ENCODE measurements around the gene DERA. TPM values are rescaled to one million over a fixed set of nuclear protein-coding genes. Genes with fewer than 3 reads are reported as not detected.
"Not testable (repeated sequence)": the region's sequence is repeated elsewhere in the genome, so short reads cannot be mapped to it uniquely, and the experiment has no call there.

Gene DERA
- polyA plus RNA-seq, 1 donor from 2014 or later = 29.9 TPM

GRCh38 chr12:15928870-15929571 is 17.9 kb downstream of the DERA start:
- H3K36me3 Mint-ChIP-seq = peaks cover 3% of the 10 kb centered on the region
- peak overlapping the region in 1 of 3 donors; percentile 46 for H3K27ac Mint-ChIP-seq
- no peaks in the 10 kb centered on the region for H3K27me3 Mint-ChIP-seq
- peaks cover 0 to 2% (median 0%) of the 10 kb centered on the region in 3 donors for H3K9me3 Mint-ChIP-seq
- peak overlapping the region in 1 of 4 donors; percentile 33 for H3K4me3 Mint-ChIP-seq
- H3K4me1 Mint-ChIP-seq = peaks cover 17 to 18% (median 18%) of the 10 kb centered on the region in 3 donors

DNA sequence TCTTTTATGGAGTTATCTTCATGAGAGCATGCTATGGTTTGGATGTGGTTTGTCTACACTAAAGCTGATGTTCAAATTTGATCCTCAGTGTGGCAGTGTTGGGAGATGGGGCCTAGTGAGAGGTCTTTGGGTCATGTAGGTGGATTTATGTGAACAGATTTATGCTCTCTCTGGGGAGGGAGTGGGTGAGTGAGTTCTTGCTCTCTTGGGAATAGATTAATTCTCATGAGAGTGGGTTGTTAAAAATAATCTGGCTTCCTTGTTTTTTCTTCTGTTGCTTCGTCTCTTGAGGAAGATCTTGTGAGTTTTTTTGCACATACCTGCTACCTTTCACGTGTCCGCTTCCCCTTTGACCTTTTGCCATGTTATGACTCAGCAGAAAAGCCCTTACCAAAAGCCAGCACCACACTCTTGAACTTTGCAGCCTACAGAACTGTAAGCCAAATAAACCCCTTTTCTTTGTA is 20.5 kb downstream of the DERA start:
- H3K27ac Mint-ChIP-seq = peak overlapping the region in 2 of 3 donors; percentile 24 to 80
- peaks cover 1% of the 10 kb centered on the region for H3K36me3 Mint-ChIP-seq
- H3K27me3 Mint-ChIP-seq = no peaks in the 10 kb centered on the region
- H3K9me3 Mint-ChIP-seq = peaks cover 0 to 2% (median 0%) of the 10 kb centered on the region in 3 donors
- peaks cover 12 to 18% (median 18%) of the 10 kb centered on the region in 3 donors for H3K4me1 Mint-ChIP-seq
- peak overlapping the region in 2 of 4 donors; percentile 4 to 70 for H3K4me3 Mint-ChIP-seq

DNA sequence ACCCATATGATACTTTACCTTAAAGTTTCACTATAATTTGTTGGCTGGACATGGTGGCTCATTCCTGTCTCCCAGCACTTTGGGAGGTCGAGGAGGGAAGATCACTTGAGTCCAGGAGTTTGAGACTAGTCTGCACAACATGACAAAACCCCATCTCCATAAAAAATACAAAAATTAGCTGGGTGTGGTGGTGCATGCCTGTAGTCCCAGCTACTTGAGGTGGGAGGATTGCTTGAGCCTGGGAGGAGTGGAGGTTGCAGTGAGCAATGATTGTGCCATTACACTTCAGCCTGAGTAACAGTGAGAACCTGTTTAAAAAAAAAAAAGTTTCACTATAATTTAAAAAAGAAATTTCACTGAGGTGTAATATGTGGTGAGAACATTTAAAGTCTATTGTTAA is 21.2 kb downstream of the DERA start:
- no peak overlapping the region for H3K27ac Mint-ChIP-seq
- peaks cover 1% of the 10 kb centered on the region for H3K36me3 Mint-ChIP-seq
- H3K9me3 Mint-ChIP-seq = peaks cover 0 to 2% (median 0%) of the 10 kb centered on the region in 3 donors
- H3K4me3 Mint-ChIP-seq = no peak overlapping the region
- H3K27me3 Mint-ChIP-seq = no peaks in the 10 kb centered on the region
- peaks cover 13 to 21% (median 18%) of the 10 kb centered on the region in 3 donors for H3K4me1 Mint-ChIP-seq

DNA sequence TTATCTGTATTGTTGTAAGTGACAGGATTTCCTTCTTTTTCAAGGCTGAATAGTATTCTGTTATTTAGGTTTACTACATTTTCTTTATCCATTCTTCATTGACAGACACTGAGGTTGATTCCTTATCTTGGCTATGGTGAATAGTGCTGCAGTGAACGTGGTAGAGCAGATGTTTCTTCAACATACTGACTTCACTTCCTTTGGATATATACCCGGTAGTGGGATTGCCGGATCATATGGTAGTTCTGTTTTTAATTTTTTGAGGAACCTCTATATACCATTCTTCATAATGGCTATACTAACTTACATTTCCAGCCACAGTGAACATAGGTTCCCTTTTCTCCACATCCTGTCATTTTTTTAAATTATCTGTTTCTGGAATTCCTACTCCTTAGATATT is 21.8 kb downstream of the DERA start:
- no peak overlapping the region for H3K4me3 Mint-ChIP-seq
- H3K9me3 Mint-ChIP-seq = peaks cover 0 to 2% (median 0%) of the 10 kb centered on the region in 3 donors
- no peak overlapping the region for H3K27ac Mint-ChIP-seq
- H3K36me3 Mint-ChIP-seq = peaks cover 1% of the 10 kb centered on the region
- peaks cover 19 to 23% (median 23%) of the 10 kb centered on the region in 3 donors for H3K4me1 Mint-ChIP-seq
- H3K27me3 Mint-ChIP-seq = no peaks in the 10 kb centered on the region

- no peaks in the 10 kb centered on the region for H3K27me3 Mint-ChIP-seq
- H3K9me3 Mint-ChIP-seq = peaks cover 0 to 2% (median 0%) of the 10 kb centered on the region in 3 donors
- H3K4me1 Mint-ChIP-seq = peaks cover 20 to 22% (median 22%) of the 10 kb centered on the region in 3 donors
- H3K36me3 Mint-ChIP-seq = peaks cover 1% of the 10 kb centered on the region
- no peak overlapping the region for H3K4me3 Mint-ChIP-seq
- no peak overlapping the region for H3K27ac Mint-ChIP-seq
Observed at GRCh38 chr12:15933751-15934150, 22.6 kb downstream of the DERA start.

- Mint-ChIP-seq H3K4me1 (peaks cover 11 to 22% (median 18%) of the 10 kb centered on the region in 3 donors), H3K4me3 (no peak overlapping the region), H3K9me3 (peaks cover 0 to 3% (median 1%) of the 10 kb centered on the region in 3 donors), H3K27me3 (no peaks in the 10 kb centered on the region), H3K27ac (no peak overlapping the region), H3K36me3 (peaks cover 10% of the 10 kb centered on the region)
Observed at GRCh38 chr12:15936751-15937150, 25.6 kb downstream of the DERA start.

- Mint-ChIP-seq H3K27me3 (no peaks in the 10 kb centered on the region), H3K9me3 (peaks cover 0 to 3% (median 0%) of the 10 kb centered on the region in 3 donors), H3K4me1 (peaks cover 14 to 20% (median 20%) of the 10 kb centered on the region in 3 donors), H3K27ac (no peak overlapping the region), H3K36me3 (peaks cover 13% of the 10 kb centered on the region), H3K4me3 (no peak overlapping the region)
Observed at GRCh38 chr12:15937902-15938301, 26.8 kb downstream of the DERA start.

GRCh38 chr12:15939111-15939510 is 28.0 kb downstream of the DERA start:
- Mint-ChIP-seq H3K9me3 (peaks cover 0 to 3% (median 0%) of the 10 kb centered on the region in 3 donors), H3K27me3 (no peaks in the 10 kb centered on the region), H3K4me1 (peaks cover 15 to 20% (median 18%) of the 10 kb centered on the region in 3 donors), H3K36me3 (peaks cover 12% of the 10 kb centered on the region), H3K4me3 (no peak overlapping the region), H3K27ac (no peak overlapping the region)

DNA sequence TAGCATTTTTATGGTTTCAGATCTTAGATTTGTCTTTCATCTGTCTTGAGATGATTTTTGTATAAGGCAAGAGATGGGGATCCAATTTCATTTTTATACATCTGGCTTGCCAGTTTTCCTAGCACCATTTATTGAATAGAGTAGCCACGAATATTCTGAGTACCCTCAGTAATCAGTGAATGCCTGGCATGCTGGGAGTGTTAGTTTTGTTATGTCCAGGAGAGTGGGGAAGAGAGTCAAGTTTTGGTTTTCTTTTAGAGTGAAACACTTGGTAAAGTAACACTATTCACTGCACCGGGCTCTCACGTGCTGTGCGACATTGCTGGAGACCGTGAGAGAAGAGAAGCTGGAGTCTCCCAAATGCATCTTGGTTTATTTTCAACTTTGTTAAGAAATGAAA is 31.3 kb downstream of the DERA start:
- no peak overlapping the region for H3K27ac Mint-ChIP-seq
- peaks cover 0 to 3% (median 0%) of the 10 kb centered on the region in 3 donors for H3K9me3 Mint-ChIP-seq
- H3K4me1 Mint-ChIP-seq = peaks cover 29 to 33% (median 33%) of the 10 kb centered on the region in 3 donors
- no peak overlapping the region for H3K4me3 Mint-ChIP-seq
- H3K27me3 Mint-ChIP-seq = no peaks in the 10 kb centered on the region
- H3K36me3 Mint-ChIP-seq = peaks cover 12% of the 10 kb centered on the region

- H3K4me1 Mint-ChIP-seq = peaks cover 23 to 34% (median 29%) of the 10 kb centered on the region in 3 donors
- H3K4me3 Mint-ChIP-seq, H3K27ac Mint-ChIP-seq, H3K27me3 Mint-ChIP-seq, H3K9me3 Mint-ChIP-seq: not testable (repeated sequence)
- peaks cover 12% of the 10 kb centered on the region for H3K36me3 Mint-ChIP-seq
Observed at GRCh38 chr12:15943519-15943918, 32.4 kb downstream of the DERA start.

- not testable (repeated sequence) for H3K36me3 Mint-ChIP-seq, H3K27me3 Mint-ChIP-seq, H3K27ac Mint-ChIP-seq, H3K4me3 Mint-ChIP-seq, H3K9me3 Mint-ChIP-seq
- peaks cover 16 to 22% (median 18%) of the 10 kb centered on the region in 3 donors for H3K4me1 Mint-ChIP-seq
Observed at GRCh38 chr12:15948461-15948860, 37.3 kb downstream of the DERA start.

- Mint-ChIP-seq H3K36me3 (peaks cover 14% of the 10 kb centered on the region), H3K4me3 (peak overlapping the region in 1 of 4 donors; percentile 22), H3K27me3 (no peaks in the 10 kb centered on the region), H3K9me3 (no peaks in the 10 kb centered on the region), H3K4me1 (peaks cover 0 to 10% (median 1%) of the 10 kb centered on the region in 3 donors), H3K27ac (no peak overlapping the region)
Observed at GRCh38 chr12:15955281-15955680, 44.1 kb downstream of the DERA start.

- Mint-ChIP-seq H3K9me3 (peaks cover 0 to 2% (median 0%) of the 10 kb centered on the region in 3 donors), H3K4me1 (peaks cover 0 to 7% (median 1%) of the 10 kb centered on the region in 3 donors), H3K27ac (no peak overlapping the region), H3K36me3 (peaks cover 14% of the 10 kb centered on the region), H3K27me3 (no peaks in the 10 kb centered on the region), H3K4me3 (no peak overlapping the region)
Observed at GRCh38 chr12:15956010-15956409, 44.9 kb downstream of the DERA start.

DNA sequence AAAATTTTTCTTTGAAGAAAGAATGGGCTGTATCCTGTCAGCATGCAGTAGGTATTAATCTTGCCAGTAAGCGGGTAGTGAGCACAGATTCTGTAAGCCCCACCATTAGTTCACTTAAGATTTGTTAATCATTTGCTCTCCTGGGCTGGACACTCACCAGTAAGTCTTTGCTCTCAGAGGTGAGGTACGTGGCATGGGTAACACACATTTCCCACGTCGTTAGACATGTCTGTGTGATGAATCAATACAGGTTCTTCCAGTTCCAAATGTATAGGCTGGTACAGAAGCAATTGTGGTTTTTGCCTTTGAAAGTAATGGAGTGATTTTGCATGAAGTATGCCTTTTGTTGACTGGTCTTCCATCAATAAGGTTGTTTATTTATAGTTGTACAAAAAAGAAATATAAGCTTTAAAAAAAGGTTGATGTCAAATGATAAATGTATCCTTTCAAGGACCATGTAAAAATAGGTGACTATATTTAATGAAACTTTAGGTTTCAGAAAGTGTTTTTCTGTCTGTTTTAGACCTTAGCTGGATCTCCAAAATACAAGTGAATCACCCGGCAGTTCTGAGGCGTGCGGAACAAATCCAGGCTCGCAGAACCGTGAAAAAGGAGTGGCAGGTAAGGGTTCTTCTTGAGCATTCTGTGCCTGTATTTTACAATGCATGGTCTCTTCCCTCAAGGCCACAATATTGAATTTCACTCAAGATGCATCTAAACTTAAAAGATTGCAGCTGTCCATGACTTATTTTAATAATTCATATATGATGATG is 45.5 kb downstream of the DERA start:
- Mint-ChIP-seq H3K27ac (no peak overlapping the region), H3K9me3 (peaks cover 0 to 2% (median 0%) of the 10 kb centered on the region in 3 donors)

DNA sequence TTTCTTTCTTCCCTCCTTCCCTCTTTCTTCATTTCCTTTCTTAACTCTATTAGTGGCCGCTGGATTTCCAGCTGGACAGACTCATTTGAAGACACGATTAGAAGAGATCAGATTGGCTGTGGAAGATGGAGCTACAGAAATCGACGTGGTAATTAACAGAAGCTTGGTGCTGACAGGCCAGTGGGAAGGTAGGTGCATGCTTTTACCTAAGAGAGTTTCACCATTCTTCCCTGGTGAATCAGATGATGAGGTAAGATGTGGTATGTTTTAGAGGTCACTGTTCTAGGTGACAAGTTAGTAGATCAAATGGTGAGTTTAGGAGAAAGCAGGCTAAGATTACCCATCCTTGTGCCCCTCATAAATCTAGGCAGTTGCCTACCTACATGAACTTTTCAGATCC is 51.6 kb downstream of the DERA start:
- Mint-ChIP-seq H3K4me3 (no peak overlapping the region), H3K27me3 (no peaks in the 10 kb centered on the region), H3K27ac (no peak overlapping the region), H3K9me3 (peaks cover 0 to 2% (median 1%) of the 10 kb centered on the region in 3 donors), H3K36me3 (peaks cover 21% of the 10 kb centered on the region), H3K4me1 (no peaks in the 10 kb centered on the region)

More for the DNA sequence above, 45.5 kb downstream of the DERA start:
- H3K36me3 Mint-ChIP-seq = peaks cover 14% of the 10 kb centered on the region
- H3K4me1 Mint-ChIP-seq = peaks cover 0 to 7% (median 1%) of the 10 kb centered on the region in 3 donors
- H3K27me3 Mint-ChIP-seq = no peaks in the 10 kb centered on the region
- no peak overlapping the region for H3K4me3 Mint-ChIP-seq

Data from IgD-negative memory B cell (primary cell).